ENCODE data around the gene C17orf50.
A peak's percentile ranks its signal among the peaks of the same experiment; 100 is the strongest.
"Not testable (repeated sequence)": the region's sequence is repeated elsewhere in the genome, so short reads cannot be mapped to it uniquely, and the experiment has no call there.

Gene C17orf50

GRCh38 chr17:35751541-35751940, 9.1 kb upstream of the C17orf50 start:
- DNase-seq: not testable (repeated sequence)

- DNase-seq: no peak
Observed at GRCh38 chr17:35752471-35752870, 8.2 kb upstream of the C17orf50 start.

GRCh38 chr17:35752945-35753764, 7.5 kb upstream of the C17orf50 start, which contains the start of gene GAS2L2:
GAS2L2 (minus strand) TSS chr17:35753239; CDS start chr17:35752850, 389 bp downstream.
- DNase-seq: peak in 8 of 51 donors; percentile 12 to 47 (median 20)

GRCh38 chr17:35757243-35757642, 3.4 kb upstream of the C17orf50 start:
- DNase-seq: no peak

- no peak for DNase-seq
Observed at GRCh38 chr17:35761601-35762000, 914 bp downstream of the C17orf50 start.

GRCh38 chr17:35763767-35764122, 3.1 kb downstream of the C17orf50 start:
- DNase-seq: no peak

- peak in 50 of 51 donors; percentile 19 to 92 (median 69) for DNase-seq
Observed at GRCh38 chr17:35764123-35764991, 3.7 kb downstream of the C17orf50 start.

- no peak for DNase-seq
Observed at GRCh38 chr17:35765086-35765710, 4.5 kb downstream of the C17orf50 start.

GRCh38 chr17:35765756-35766488, 5.2 kb downstream of the C17orf50 start:
- DNase-seq: peak in 1 of 51 donors; percentile 98

- no peak for DNase-seq
Observed at GRCh38 chr17:35766489-35766877, 5.8 kb downstream of the C17orf50 start.

- DNase-seq: peak in 8 of 51 donors; percentile 7 to 34 (median 18)
Observed at GRCh38 chr17:35766903-35767510, 6.3 kb downstream of the C17orf50 start.

- no peak for DNase-seq
Observed at GRCh38 chr17:35768797-35769196, 8.1 kb downstream of the C17orf50 start.

GRCh38 chr17:35769895-35770486, 9.3 kb downstream of the C17orf50 start:
- DNase-seq: no peak

- no peak for DNase-seq
Observed at GRCh38 chr17:35773129-35773528, 12.4 kb downstream of the C17orf50 start.

GRCh38 chr17:35773679-35774425, 13.2 kb downstream of the C17orf50 start:
- peak in 1 of 51 donors; percentile 46 for DNase-seq

- peak in 31 of 51 donors; percentile 7 to 68 (median 47) for DNase-seq
Observed at GRCh38 chr17:35774499-35774898, 13.8 kb downstream of the C17orf50 start.

GRCh38 chr17:35775039-35775438, 14.4 kb downstream of the C17orf50 start:
- DNase-seq: peak in 5 of 51 donors; percentile 9 to 21 (median 13)

- no peak for DNase-seq
Observed at GRCh38 chr17:35775583-35775982, 14.9 kb downstream of the C17orf50 start.

GRCh38 chr17:35778641-35779196, 18.0 kb downstream of the C17orf50 start:
- DNase-seq: no peak
